ENCODE results near the gene ABCA3.

ABCA3 gene

GRCh38 chr16:2364638-2365210 lies 24.2 kb upstream of the ABCA3 start:
- TF ChIP-seq POLR2AphosphoS5 (IDR thresholded peaks at IDR 0.05; ENCODE audit: low read depth, low read length) (no peak), FOXP2 (optimal IDR thresholded peaks at IDR 0.05; ENCODE audit: borderline replicate concordance, extremely low read depth, extremely low read length, insufficient read depth) (no peak), SIN3A (IDR thresholded peaks at IDR 0.05; ENCODE audit: borderline replicate concordance, insufficient read depth, low read length) (no peak), TAF1 (IDR thresholded peaks at IDR 0.05; ENCODE audit: borderline replicate concordance, insufficient read depth, low read length) (no peak)
- TF ChIP-seq, protein P1, sequence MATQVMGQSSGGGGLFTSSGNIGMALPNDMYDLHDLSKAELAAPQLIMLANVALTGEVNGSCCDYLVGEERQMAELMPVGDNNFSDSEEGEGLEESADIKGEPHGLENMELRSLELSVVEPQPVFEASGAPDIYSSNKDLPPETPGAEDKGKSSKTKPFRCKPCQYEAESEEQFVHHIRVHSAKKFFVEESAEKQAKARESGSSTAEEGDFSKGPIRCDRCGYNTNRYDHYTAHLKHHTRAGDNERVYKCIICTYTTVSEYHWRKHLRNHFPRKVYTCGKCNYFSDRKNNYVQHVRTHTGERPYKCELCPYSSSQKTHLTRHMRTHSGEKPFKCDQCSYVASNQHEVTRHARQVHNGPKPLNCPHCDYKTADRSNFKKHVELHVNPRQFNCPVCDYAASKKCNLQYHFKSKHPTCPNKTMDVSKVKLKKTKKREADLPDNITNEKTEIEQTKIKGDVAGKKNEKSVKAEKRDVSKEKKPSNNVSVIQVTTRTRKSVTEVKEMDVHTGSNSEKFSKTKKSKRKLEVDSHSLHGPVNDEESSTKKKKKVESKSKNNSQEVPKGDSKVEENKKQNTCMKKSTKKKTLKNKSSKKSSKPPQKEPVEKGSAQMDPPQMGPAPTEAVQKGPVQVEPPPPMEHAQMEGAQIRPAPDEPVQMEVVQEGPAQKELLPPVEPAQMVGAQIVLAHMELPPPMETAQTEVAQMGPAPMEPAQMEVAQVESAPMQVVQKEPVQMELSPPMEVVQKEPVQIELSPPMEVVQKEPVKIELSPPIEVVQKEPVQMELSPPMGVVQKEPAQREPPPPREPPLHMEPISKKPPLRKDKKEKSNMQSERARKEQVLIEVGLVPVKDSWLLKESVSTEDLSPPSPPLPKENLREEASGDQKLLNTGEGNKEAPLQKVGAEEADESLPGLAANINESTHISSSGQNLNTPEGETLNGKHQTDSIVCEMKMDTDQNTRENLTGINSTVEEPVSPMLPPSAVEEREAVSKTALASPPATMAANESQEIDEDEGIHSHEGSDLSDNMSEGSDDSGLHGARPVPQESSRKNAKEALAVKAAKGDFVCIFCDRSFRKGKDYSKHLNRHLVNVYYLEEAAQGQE (IDR thresholded peaks at IDR 0.05; ENCODE audit: insufficient read depth in 1 of 2, low read depth in 2 of 2, low read length in 2 of 2) = no peak

DNA sequence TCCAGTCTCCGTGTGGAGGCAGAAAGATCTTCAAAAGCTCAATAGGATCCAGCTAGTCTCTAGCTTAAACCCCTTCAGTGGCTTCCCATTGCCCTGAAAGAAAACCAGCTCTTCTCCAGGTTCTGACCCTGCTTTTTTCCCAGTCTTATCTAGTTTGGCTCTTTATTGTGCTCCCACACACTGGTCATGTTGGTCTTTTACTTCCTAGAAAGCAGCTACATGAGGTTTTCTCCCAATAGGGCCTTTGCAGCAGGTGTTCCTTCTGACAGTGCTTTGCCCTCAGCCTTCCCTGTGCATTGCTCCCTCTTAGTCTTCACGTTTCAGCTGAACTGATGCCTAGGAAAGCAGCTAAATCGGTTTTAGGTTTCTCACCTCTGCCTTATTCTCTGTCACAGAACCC lies 21.7 kb upstream of the ABCA3 start:
- TF ChIP-seq POLR2AphosphoS5 (IDR thresholded peaks at IDR 0.05; ENCODE audit: low read depth, low read length) (no peak), TAF1 (IDR thresholded peaks at IDR 0.05; ENCODE audit: borderline replicate concordance, insufficient read depth, low read length) (no peak), SIN3A (IDR thresholded peaks at IDR 0.05; ENCODE audit: borderline replicate concordance, insufficient read depth, low read length) (no peak), FOXP2 (optimal IDR thresholded peaks at IDR 0.05; ENCODE audit: borderline replicate concordance, extremely low read depth, extremely low read length, insufficient read depth) (no peak)
- TF ChIP-seq, protein P1 (IDR thresholded peaks at IDR 0.05; ENCODE audit: insufficient read depth in 1 of 2, low read depth in 2 of 2, low read length in 2 of 2) = no peak

GRCh38 chr16:2361129-2361528 lies 20.6 kb upstream of the ABCA3 start:
- TF ChIP-seq, protein P1 (IDR thresholded peaks at IDR 0.05; ENCODE audit: insufficient read depth in 1 of 2, low read depth in 2 of 2, low read length in 2 of 2) = no peak
- no peak for TF ChIP-seq POLR2AphosphoS5 (IDR thresholded peaks at IDR 0.05; ENCODE audit: low read depth, low read length)
- TF ChIP-seq FOXP2 (optimal IDR thresholded peaks at IDR 0.05; ENCODE audit: borderline replicate concordance, extremely low read depth, extremely low read length, insufficient read depth) = no peak
- TF ChIP-seq TAF1 (IDR thresholded peaks at IDR 0.05; ENCODE audit: borderline replicate concordance, insufficient read depth, low read length) = no peak
- TF ChIP-seq SIN3A (IDR thresholded peaks at IDR 0.05; ENCODE audit: borderline replicate concordance, insufficient read depth, low read length) = no peak

DNA sequence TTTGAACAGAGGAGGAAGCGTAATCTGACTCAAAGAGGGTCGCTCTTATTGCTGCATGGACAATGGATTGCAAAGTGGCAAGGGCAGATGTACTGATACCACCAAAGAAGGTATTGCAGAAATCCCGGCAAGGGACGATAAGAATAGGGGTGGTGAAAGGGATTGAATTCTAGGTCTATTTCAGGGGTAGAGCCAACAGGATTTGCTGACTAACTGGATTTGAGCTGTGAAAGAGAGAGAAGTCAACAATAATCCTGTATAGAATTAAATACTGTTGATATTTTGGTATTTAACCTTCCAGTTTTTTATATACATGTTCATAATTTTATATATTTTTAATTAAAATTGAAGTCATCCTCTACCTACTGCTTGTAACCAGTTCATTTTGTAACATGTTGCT lies 19.4 kb upstream of the ABCA3 start:
- TF ChIP-seq SIN3A (IDR thresholded peaks at IDR 0.05; ENCODE audit: borderline replicate concordance, insufficient read depth, low read length) (no peak), POLR2AphosphoS5 (IDR thresholded peaks at IDR 0.05; ENCODE audit: low read depth, low read length) (no peak), TAF1 (IDR thresholded peaks at IDR 0.05; ENCODE audit: borderline replicate concordance, insufficient read depth, low read length) (no peak), FOXP2 (optimal IDR thresholded peaks at IDR 0.05; ENCODE audit: borderline replicate concordance, extremely low read depth, extremely low read length, insufficient read depth) (no peak)
- TF ChIP-seq, protein P1 (IDR thresholded peaks at IDR 0.05; ENCODE audit: insufficient read depth in 1 of 2, low read depth in 2 of 2, low read length in 2 of 2) = no peak
